ENCODE measurements around the gene ARID3B.

GRCh38 chr15:74621936-74622335 lies 80.9 kb downstream of the ARID3B start:
- no peak for TF ChIP-seq EZH2 (IDR thresholded peaks at IDR 0.05; ENCODE audit: borderline replicate concordance, low read depth, low read length, severe bottlenecking)
- TF ChIP-seq, protein P1, sequence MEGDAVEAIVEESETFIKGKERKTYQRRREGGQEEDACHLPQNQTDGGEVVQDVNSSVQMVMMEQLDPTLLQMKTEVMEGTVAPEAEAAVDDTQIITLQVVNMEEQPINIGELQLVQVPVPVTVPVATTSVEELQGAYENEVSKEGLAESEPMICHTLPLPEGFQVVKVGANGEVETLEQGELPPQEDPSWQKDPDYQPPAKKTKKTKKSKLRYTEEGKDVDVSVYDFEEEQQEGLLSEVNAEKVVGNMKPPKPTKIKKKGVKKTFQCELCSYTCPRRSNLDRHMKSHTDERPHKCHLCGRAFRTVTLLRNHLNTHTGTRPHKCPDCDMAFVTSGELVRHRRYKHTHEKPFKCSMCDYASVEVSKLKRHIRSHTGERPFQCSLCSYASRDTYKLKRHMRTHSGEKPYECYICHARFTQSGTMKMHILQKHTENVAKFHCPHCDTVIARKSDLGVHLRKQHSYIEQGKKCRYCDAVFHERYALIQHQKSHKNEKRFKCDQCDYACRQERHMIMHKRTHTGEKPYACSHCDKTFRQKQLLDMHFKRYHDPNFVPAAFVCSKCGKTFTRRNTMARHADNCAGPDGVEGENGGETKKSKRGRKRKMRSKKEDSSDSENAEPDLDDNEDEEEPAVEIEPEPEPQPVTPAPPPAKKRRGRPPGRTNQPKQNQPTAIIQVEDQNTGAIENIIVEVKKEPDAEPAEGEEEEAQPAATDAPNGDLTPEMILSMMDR (IDR thresholded peaks at IDR 0.05; ENCODE audit: borderline replicate concordance, extremely low read depth, low read length, poor library complexity, severe bottlenecking): no peak

Measured in DND-41 (cell line).